ENCODE results near the gene GARIN3.

GARIN3 gene

DNA sequence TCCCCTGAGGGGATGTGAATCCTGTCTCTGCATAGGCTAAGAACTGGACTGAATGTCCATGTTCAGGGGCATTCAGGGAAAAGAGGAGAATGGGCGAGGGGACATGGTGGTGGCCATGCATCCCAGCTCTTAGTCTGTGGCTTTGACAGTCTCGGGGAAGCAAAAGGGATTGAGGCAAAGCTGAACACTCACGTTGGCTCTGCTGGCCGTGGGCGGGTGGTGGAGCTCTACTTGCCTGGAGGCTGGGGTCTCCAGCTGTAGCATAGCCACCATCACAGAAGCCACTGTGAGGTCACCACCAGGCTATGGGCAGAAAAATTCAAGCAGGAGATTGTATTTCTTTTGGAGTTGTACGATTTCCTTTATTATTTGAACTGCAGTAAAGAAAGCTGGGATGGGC lies 4.1 kb downstream of the GARIN3 start:
- Histone ChIP-seq H3K9me2 (replicated peaks; ENCODE audit: insufficient read depth, low read length) (no peaks in the 10 kb centered on the region), H3K9me3 (ENCODE audit: insufficient read depth, low read length) (no peaks in the 10 kb centered on the region), H3K36me3 (ENCODE audit: low read length) (no peaks in the 10 kb centered on the region), H3K9ac (ENCODE audit: low read length) (no peak overlapping the region), H3K27me3 (ENCODE audit: low read length) (no peaks in the 10 kb centered on the region), H3K4me2 (ENCODE audit: low read depth, low read length, poor library complexity, severe bottlenecking) (no peak overlapping the region), H3K27ac (ENCODE audit: low read depth, low read length) (no peak overlapping the region), H3K79me2 (ENCODE audit: insufficient read depth, low read length) (no peaks in the 10 kb centered on the region), H4K20me1 (ENCODE audit: low read depth, low read length) (no peaks in the 10 kb centered on the region), H2AFZ (ENCODE audit: low read depth, low read length, severe bottlenecking) (no peak overlapping the region), H3F3A (ENCODE audit: insufficient read depth) (no peaks in the 10 kb centered on the region), H3K4me3 (ENCODE audit: insufficient read depth, low read length, poor library complexity, severe bottlenecking) (no peak overlapping the region)
- TF ChIP-seq, protein P1, sequence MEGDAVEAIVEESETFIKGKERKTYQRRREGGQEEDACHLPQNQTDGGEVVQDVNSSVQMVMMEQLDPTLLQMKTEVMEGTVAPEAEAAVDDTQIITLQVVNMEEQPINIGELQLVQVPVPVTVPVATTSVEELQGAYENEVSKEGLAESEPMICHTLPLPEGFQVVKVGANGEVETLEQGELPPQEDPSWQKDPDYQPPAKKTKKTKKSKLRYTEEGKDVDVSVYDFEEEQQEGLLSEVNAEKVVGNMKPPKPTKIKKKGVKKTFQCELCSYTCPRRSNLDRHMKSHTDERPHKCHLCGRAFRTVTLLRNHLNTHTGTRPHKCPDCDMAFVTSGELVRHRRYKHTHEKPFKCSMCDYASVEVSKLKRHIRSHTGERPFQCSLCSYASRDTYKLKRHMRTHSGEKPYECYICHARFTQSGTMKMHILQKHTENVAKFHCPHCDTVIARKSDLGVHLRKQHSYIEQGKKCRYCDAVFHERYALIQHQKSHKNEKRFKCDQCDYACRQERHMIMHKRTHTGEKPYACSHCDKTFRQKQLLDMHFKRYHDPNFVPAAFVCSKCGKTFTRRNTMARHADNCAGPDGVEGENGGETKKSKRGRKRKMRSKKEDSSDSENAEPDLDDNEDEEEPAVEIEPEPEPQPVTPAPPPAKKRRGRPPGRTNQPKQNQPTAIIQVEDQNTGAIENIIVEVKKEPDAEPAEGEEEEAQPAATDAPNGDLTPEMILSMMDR (IDR thresholded peaks at IDR 0.05; ENCODE audit: insufficient read depth, low read length, poor library complexity, severe bottlenecking), result no peak
- no peak for TF ChIP-seq EZH2phosphoT487 (conservative IDR thresholded peaks at IDR 0.05; ENCODE audit: low read length)

GRCh38 chr5:157160001-157160400 lies 6.1 kb downstream of the GARIN3 start:
- H2AFZ ChIP-seq (ENCODE audit: low read depth, low read length, severe bottlenecking), result no peak overlapping the region
- no peaks in the 10 kb centered on the region for H3K27me3 ChIP-seq (ENCODE audit: low read length)
- H3K9me2 ChIP-seq (replicated peaks; ENCODE audit: insufficient read depth, low read length), result no peaks in the 10 kb centered on the region
- H3K4me3 ChIP-seq (ENCODE audit: insufficient read depth, low read length, poor library complexity, severe bottlenecking), result no peak overlapping the region
- H3K9ac ChIP-seq (ENCODE audit: low read length), result no peak overlapping the region
- H4K20me1 ChIP-seq (ENCODE audit: low read depth, low read length), result no peaks in the 10 kb centered on the region
- no peaks in the 10 kb centered on the region for H3K9me3 ChIP-seq (ENCODE audit: insufficient read depth, low read length)
- no peak for TF ChIP-seq EZH2phosphoT487 (conservative IDR thresholded peaks at IDR 0.05; ENCODE audit: low read length)
- no peak overlapping the region for H3K27ac ChIP-seq (ENCODE audit: low read depth, low read length)
- no peak overlapping the region for H3K4me2 ChIP-seq (ENCODE audit: low read depth, low read length, poor library complexity, severe bottlenecking)
- no peaks in the 10 kb centered on the region for H3K79me2 ChIP-seq (ENCODE audit: insufficient read depth, low read length)
- no peaks in the 10 kb centered on the region for H3F3A ChIP-seq (ENCODE audit: insufficient read depth)
- 0 out of 2 replicates have a peak, but pooled peaks cover 2% of the 10 kb centered on the region for H3K36me3 ChIP-seq (ENCODE audit: low read length)

DNA sequence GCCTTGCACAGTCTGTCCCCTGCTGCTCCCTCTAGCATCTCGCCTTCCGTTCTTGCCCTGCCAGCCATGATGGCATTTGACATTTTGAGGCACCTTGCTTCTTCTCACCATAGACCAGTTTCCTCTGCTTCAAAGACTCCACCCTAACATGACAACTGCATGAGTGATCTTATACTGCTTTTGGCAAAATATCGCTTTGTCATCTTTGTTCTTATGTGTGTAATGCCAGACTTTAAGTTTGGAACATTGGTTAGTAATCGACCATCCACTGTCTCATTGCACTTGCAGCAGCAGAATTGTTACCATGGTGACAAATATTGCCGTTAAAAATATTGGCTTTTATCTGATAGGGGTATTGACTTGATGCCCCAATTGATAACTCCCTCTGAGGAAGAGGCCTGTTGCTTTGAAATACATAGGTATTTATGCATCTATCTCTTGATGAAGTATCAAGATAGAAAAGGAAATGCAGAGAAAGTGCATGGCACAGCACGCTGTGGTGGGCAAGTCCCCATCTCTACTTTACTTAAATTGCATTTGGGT lies 6.8 kb downstream of the GARIN3 start:
- Histone ChIP-seq H3K79me2 (ENCODE audit: insufficient read depth, low read length) (no peaks in the 10 kb centered on the region), H3K4me2 (ENCODE audit: low read depth, low read length, poor library complexity, severe bottlenecking) (no peak overlapping the region), H4K20me1 (ENCODE audit: low read depth, low read length) (no peaks in the 10 kb centered on the region), H3K9ac (ENCODE audit: low read length) (no peak overlapping the region), H3K36me3 (ENCODE audit: low read length) (0 out of 2 replicates have a peak, but pooled peaks cover 2% of the 10 kb centered on the region), H3K9me2 (replicated peaks; ENCODE audit: insufficient read depth, low read length) (no peaks in the 10 kb centered on the region), H3K27ac (ENCODE audit: low read depth, low read length) (no peak overlapping the region), H3F3A (ENCODE audit: insufficient read depth) (no peaks in the 10 kb centered on the region), H2AFZ (ENCODE audit: low read depth, low read length, severe bottlenecking) (no peak overlapping the region), H3K4me3 (ENCODE audit: insufficient read depth, low read length, poor library complexity, severe bottlenecking) (no peak overlapping the region), H3K27me3 (ENCODE audit: low read length) (no peaks in the 10 kb centered on the region), H3K9me3 (ENCODE audit: insufficient read depth, low read length) (no peaks in the 10 kb centered on the region)
- TF ChIP-seq, protein P1 (IDR thresholded peaks at IDR 0.05; ENCODE audit: insufficient read depth, low read length, poor library complexity, severe bottlenecking), result no peak
- no peak for TF ChIP-seq EZH2phosphoT487 (conservative IDR thresholded peaks at IDR 0.05; ENCODE audit: low read length)

DNA sequence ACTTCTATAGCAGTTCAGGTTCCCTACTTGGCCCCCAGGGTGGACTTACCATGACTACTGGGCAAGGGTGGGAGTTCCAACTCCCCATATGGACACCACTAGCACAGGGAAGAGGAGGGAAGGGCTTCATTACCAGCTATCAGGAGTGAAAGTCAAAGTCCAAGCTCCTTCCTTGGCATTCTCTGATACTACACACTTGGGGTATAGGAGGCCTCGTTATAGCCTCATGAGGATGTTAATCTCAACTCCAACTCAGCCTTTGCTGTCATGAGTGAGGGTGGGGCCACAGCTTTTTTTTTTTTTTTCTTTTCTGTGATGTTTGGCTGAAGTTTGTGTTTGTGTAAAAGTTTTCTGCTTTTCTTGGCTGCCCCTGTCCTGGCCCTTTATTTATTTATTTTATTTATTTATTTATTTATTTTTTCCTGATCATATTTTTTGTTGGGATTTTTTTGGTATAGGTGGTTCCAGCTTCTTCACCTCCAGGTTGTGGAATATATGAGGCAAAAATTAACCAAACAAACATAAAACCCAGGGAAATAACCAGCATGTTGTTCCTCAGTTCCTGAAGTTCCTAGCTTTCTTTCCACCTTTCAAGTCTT lies 8.7 kb downstream of the GARIN3 start:
- Histone ChIP-seq H3K27ac (ENCODE audit: low read depth, low read length) (no peak overlapping the region), H3K4me3 (ENCODE audit: insufficient read depth, low read length, poor library complexity, severe bottlenecking) (no peak overlapping the region), H3K4me2 (ENCODE audit: low read depth, low read length, poor library complexity, severe bottlenecking) (no peak overlapping the region), H4K20me1 (ENCODE audit: low read depth, low read length) (no peaks in the 10 kb centered on the region), H3K9me2 (replicated peaks; ENCODE audit: insufficient read depth, low read length) (no peaks in the 10 kb centered on the region), H3K36me3 (ENCODE audit: low read length) (0 out of 2 replicates have a peak, but pooled peaks cover 2% of the 10 kb centered on the region), H3K9ac (ENCODE audit: low read length) (no peak overlapping the region), H3K27me3 (ENCODE audit: low read length) (no peaks in the 10 kb centered on the region), H3K79me2 (ENCODE audit: insufficient read depth, low read length) (no peaks in the 10 kb centered on the region), H3F3A (ENCODE audit: insufficient read depth) (no peaks in the 10 kb centered on the region), H2AFZ (ENCODE audit: low read depth, low read length, severe bottlenecking) (no peak overlapping the region), H3K9me3 (ENCODE audit: insufficient read depth, low read length) (no peaks in the 10 kb centered on the region)
- no peak for TF ChIP-seq EZH2phosphoT487 (conservative IDR thresholded peaks at IDR 0.05; ENCODE audit: low read length)
- TF ChIP-seq, protein P1 (IDR thresholded peaks at IDR 0.05; ENCODE audit: insufficient read depth, low read length, poor library complexity, severe bottlenecking), result no peak

Data from SU-DHL-6 (cell line).